B cell (primary cell): Measurements from ENCODE around the gene SLC5A2. TPM values are rescaled to one million over a fixed set of nuclear protein-coding genes. Genes with fewer than 3 reads are reported as not detected.

Source experiments
- ATAC-seq: fragments of 200-7000 bp; cut with Tn5 transposase; one replicate; pipeline ENCODE4 v1.10.0; 2021; ENCODE audit warnings: low read depth, mild to moderate bottlenecking, moderate number of reproducible peaks, moderate library complexity
- CTCF ChIA-PET: fragments of 350-600 bp; sonication (Branson Sonifier 250); formaldehyde crosslinking; loops from one replicate; lab custom pipeline; 2021; ENCODE audit warnings: antibody characterized with exemption, inconsistent platforms; lab: Charles Lee
- POLR2A ChIA-PET: fragments of 350-600 bp; sonication (Branson Sonifier 250); formaldehyde crosslinking; loops from one replicate; lab custom pipeline; 2021; ENCODE audit warnings: antibody characterized with exemption; lab: Charles Lee
- DNase-seq: peaks from one replicate; pipeline ENCODE4 v3.0.0; 2013
- H2AFZ ChIP-seq: 2 replicates; pipeline ENCODE4 v1.6.1; 2012; ENCODE audit warnings: mild to moderate bottlenecking, low read depth, low read length; ENCODE audit not compliant: insufficient read depth, poor library complexity, severe bottlenecking
- H3K27ac ChIP-seq, 2 donors: 1 replicate in 1 of 2; 2 replicates in 1 of 2; pipeline ENCODE4 v1.5.1; 2012 to 2013; ENCODE audit warnings: low read length in 2 of 2, mild to moderate bottlenecking in 2 of 2, moderate library complexity in 1 of 2
- H3K27me3 ChIP-seq, 4 experiments: fragments of 200-600 bp in 1 of 4; sonication (generic) in 1 of 4; replicated peaks in 1 of 4; 1 replicate in 2 of 4; 2 replicates in 2 of 4; pipeline versions ENCODE4 v1.6.1 to v1.7.0; 2013 to 2016; ENCODE audit warnings: low read length in 3 of 4, mild to moderate bottlenecking in 2 of 4, mixed read lengths in 1 of 4, moderate library complexity in 1 of 4; ENCODE audit not compliant: insufficient read depth in 4 of 4, control insufficient read depth in 3 of 4; ENCODE audit errors: control extremely low read depth in 1 of 4
- H3K36me3 ChIP-seq, 2 experiments: replicated peaks in 1 of 2; 1 replicate in 1 of 2; 2 replicates in 1 of 2; pipeline versions ENCODE4 v1.6.1 to v1.7.1; 2013; ENCODE audit warnings: low read length in 1 of 2; ENCODE audit not compliant: insufficient read depth in 2 of 2, control insufficient read depth in 1 of 2; ENCODE audit errors: control extremely low read depth in 1 of 2, extremely low read depth in 1 of 2
- H3K4me1 ChIP-seq, 2 donors: fragments of 200-600 bp in 1 of 2; sonication (generic) in 1 of 2; 1 replicate in 1 of 2; 2 replicates in 1 of 2; pipeline versions ENCODE4 v1.5.1 to v1.6.1; 2013 to 2017; ENCODE audit warnings: low read length in 2 of 2; ENCODE audit not compliant: control insufficient read depth in 2 of 2, insufficient read depth in 2 of 2
- H3K4me2 ChIP-seq: replicated peaks from 2 replicates; pipeline ENCODE3; 2012; ENCODE audit warnings: mild to moderate bottlenecking, low read depth, low read length; ENCODE audit not compliant: poor library complexity, severe bottlenecking
- H3K4me3 ChIP-seq, 5 experiments: fragments of 200-600 bp in 1 of 5; sonication (generic) in 1 of 5; 1 replicate in 3 of 5; 2 replicates in 2 of 5; pipeline versions ENCODE4 v1.5.1 to v1.7.0; 2011 to 2016; ENCODE audit warnings: low read length in 4 of 5, mild to moderate bottlenecking in 4 of 5, low read depth in 2 of 5, control low read depth in 1 of 5, moderate library complexity in 1 of 5; ENCODE audit not compliant: insufficient read depth in 1 of 5; ENCODE audit errors: control extremely low read depth in 1 of 5, extremely low read depth in 1 of 5
- H3K79me2 ChIP-seq: fragments of 200-600 bp; sonication (generic); one replicate; pipeline ENCODE4 v1.6.0; 2016; ENCODE audit warnings: low read length; ENCODE audit not compliant: control insufficient read depth, insufficient read depth
- H3K9ac ChIP-seq: fragments of 200-600 bp; sonication (generic); 2 replicates; pipeline ENCODE4 v1.6.1; 2017; ENCODE audit warnings: mild to moderate bottlenecking, low read length, moderate library complexity
- H3K9me3 ChIP-seq, 3 donors: one replicate each; pipeline versions ENCODE4 v1.6.1 to v1.7.1; 2013; ENCODE audit warnings: low read length in 2 of 3; ENCODE audit not compliant: control insufficient read depth in 2 of 3, insufficient read depth in 1 of 3; ENCODE audit errors: control extremely low read depth in 1 of 3
- H4K20me1 ChIP-seq: 2 replicates; pipeline ENCODE4 v1.6.0; 2012; ENCODE audit warnings: mild to moderate bottlenecking, low read length; ENCODE audit not compliant: insufficient read depth, control insufficient read depth, poor library complexity, severe bottlenecking
- H3K27ac Mint-ChIP-seq: one replicate; pipeline ENCODE4 v1.8.0; 2021; ENCODE audit warnings: mixed read lengths
- H3K27me3 Mint-ChIP-seq: one replicate; pipeline ENCODE4 v1.8.0; 2021; ENCODE audit warnings: mixed read lengths
- H3K4me1 Mint-ChIP-seq: one replicate; pipeline ENCODE4 v1.8.0; 2021; ENCODE audit warnings: mixed read lengths
- H3K4me3 Mint-ChIP-seq: one replicate; pipeline ENCODE4 v1.8.0; 2021; ENCODE audit warnings: mixed read lengths
- H3K9me3 Mint-ChIP-seq: one replicate; pipeline ENCODE4 v1.8.0; 2022; ENCODE audit warnings: mixed read lengths; ENCODE audit not compliant: insufficient read depth
- CTCF ChIP-seq: fragments of 200-600 bp; IDR thresholded peaks from one replicate; pipeline ENCODE4 v1.8.0; 2022; ENCODE audit warnings: antibody characterized with exemption, mild to moderate bottlenecking
- EZH2 ChIP-seq: IDR thresholded peaks from 2 replicates; pipeline ENCODE4 v1.6.1; 2012; ENCODE audit warnings: borderline replicate concordance, low read depth, mild to moderate bottlenecking, moderate library complexity, low read length; ENCODE audit not compliant: insufficient read depth, poor library complexity, severe bottlenecking
- WGBS: methylation state at CpG from one replicate; pipeline ENCODE4 v1.1.5; 2013; ENCODE audit warnings: missing lambda C conversion rate; ENCODE audit not compliant: insufficient coverage; 5-methylcytosine and 5-hydroxymethylcytosine counted together
- intact Hi-C: fragments of 100-400 bp; cut with micrococcal nuclease; formaldehyde crosslinking; loops from one replicate; pipeline ENCODE4 v1.10.0; 2022
- polyA plus RNA-seq: library from polyadenylated mRNA; depleted of rRNA; stranded (reverse); fragments of >200 nt; gene quantifications from 2 replicates; pipeline ENCODE4 v1.2.3, GENCODE V29; 2012
- total RNA-seq, 2 donors: library from RNA; stranded (reverse); fragments of 120-200 nt in 1 of 2; gene quantifications; 1 replicate in 1 of 2; 2 replicates in 1 of 2; pipeline versions ENCODE4 v1.2.3 to v1.2.4, GENCODE V29; 2013 to 2022

The SLC5A2 gene
- total and polyA plus RNA-seq, 2 donors (not counting 1 experiment from before 2014, with no cell fraction given), result 0.67 to 0.69 TPM

GRCh38 chr16:31484491-31485171, 1.7 kb downstream of the SLC5A2 start:
- intact Hi-C loops, result no loop called here
- H3K36me3 ChIP-seq, result no peaks in the 10 kb centered on the region
- no peak overlapping the region for H3K27ac Mint-ChIP-seq
- WGBS, result 89% methylated on average over 11 of the region's 14 CpGs
- no peak overlapping the region for H2AFZ ChIP-seq
- peaks cover 19% of the 10 kb centered on the region for H3K27me3 Mint-ChIP-seq
- ATAC-seq, result no peak
- POLR2A ChIA-PET, result no interaction called here
- no peak for TF ChIP-seq CTCF
- no peak for TF ChIP-seq EZH2
- peaks cover 6% of the 10 kb centered on the region for H4K20me1 ChIP-seq
- H3K27ac ChIP-seq, result no peak overlapping the region
- peaks cover 12% of the 10 kb centered on the region for H3K4me1 Mint-ChIP-seq
- H3K9me3 ChIP-seq, result peaks cover 0 to 5% (median 0%) of the 10 kb centered on the region in 3 donors
- H3K4me3 ChIP-seq, result no peak overlapping the region
- peaks cover 0 to 18% (median 4%) of the 10 kb centered on the region in 4 experiments for H3K27me3 ChIP-seq
- H3K9me3 Mint-ChIP-seq, result no peaks in the 10 kb centered on the region
- peaks cover 10 to 16% of the 10 kb centered on the region in 2 donors for H3K4me1 ChIP-seq
- DNase-seq, result no peak
- no peak overlapping the region for H3K9ac ChIP-seq
- CTCF ChIA-PET, result no interaction called here
- no peak overlapping the region for H3K4me2 ChIP-seq
- no peaks in the 10 kb centered on the region for H3K79me2 ChIP-seq
- H3K4me3 Mint-ChIP-seq, result no peak overlapping the region

- peaks cover 0 to 18% (median 4%) of the 10 kb centered on the region in 4 experiments for H3K27me3 ChIP-seq
- H3K4me1 ChIP-seq, result peaks cover 10 to 16% of the 10 kb centered on the region in 2 donors
- intact Hi-C loops, result no loop called here
- H3K4me2 ChIP-seq, result no peak overlapping the region
- 99% methylated on average over 16 of the region's 17 CpGs for WGBS
- no peak overlapping the region for H2AFZ ChIP-seq
- H3K36me3 ChIP-seq, result no peaks in the 10 kb centered on the region
- ChIA-PET CTCF (interaction anchor here (0.9 kb wide), 1 partner anchor 25 kb away, joined by 3 read pairs; no protein-coding TSS in a partner anchor), POLR2A (interaction anchor here (0.5 kb wide), 1 partner anchor 483 kb away, joined by 4 read pairs; no protein-coding TSS in a partner anchor)
- Mint-ChIP-seq H3K9me3 (no peaks in the 10 kb centered on the region), H3K4me1 (peaks cover 12% of the 10 kb centered on the region), H3K27me3 (peaks cover 17% of the 10 kb centered on the region), H3K4me3 (no peak overlapping the region), H3K27ac (no peak overlapping the region)
- no peak overlapping the region for H3K27ac ChIP-seq
- no peak for DNase-seq
- H4K20me1 ChIP-seq, result peaks cover 6% of the 10 kb centered on the region
- no peak overlapping the region for H3K4me3 ChIP-seq
- peaks cover 0 to 5% (median 0%) of the 10 kb centered on the region in 3 donors for H3K9me3 ChIP-seq
- ATAC-seq, result no peak
- TF ChIP-seq CTCF, result no peak
- TF ChIP-seq EZH2, result no peak
- no peak overlapping the region for H3K9ac ChIP-seq
- H3K79me2 ChIP-seq, result no peaks in the 10 kb centered on the region
Measured at GRCh38 chr16:31485571-31485970, 2.6 kb downstream of the SLC5A2 start.
